K562 (cell line): Measurements from ENCODE around the gene ODAPH. TPM values are rescaled to one million over a fixed set of nuclear protein-coding genes. Genes with fewer than 3 reads are reported as not detected.
A peak's percentile ranks its signal among the peaks of the same experiment; 100 is the strongest.

Experiments used
- CXXC5 ChIP-seq: fragments of 250-450 bp; sonication (Bioruptor Pico); IDR thresholded peaks from 2 replicates; pipeline ENCODE4 v1.8.0; 2022; ENCODE audit warnings: inconsistent platforms, mild to moderate bottlenecking, moderate library complexity
- EHMT2 ChIP-seq: fragments of 450-650 bp; IDR thresholded peaks from 2 replicates; pipeline ENCODE4 v1.6.1; 2018; ENCODE audit warnings: antibody characterized with exemption
- ELF1 ChIP-seq: fragments of 200-800 bp; sonication (Bioruptor generic); IDR thresholded peaks from 2 replicates; pipeline ENCODE4 v1.6.1; 2016; ENCODE audit warnings: missing genetic modification characterization, missing compliant biosample characterization
- FOXK2 ChIP-seq, 2 experiments: fragments of 450-650 bp; IDR thresholded peaks in 1 of 2; conservative IDR thresholded peaks in 1 of 2; 2 replicates each; pipeline ENCODE4 v1.6.1; 2016; ENCODE audit warnings: low read depth in 2 of 2, mild to moderate bottlenecking in 1 of 2
- GTF2E2 ChIP-seq: fragments of 200-800 bp; sonication (Bioruptor generic); IDR thresholded peaks from 2 replicates; pipeline ENCODE4 v1.6.1; 2016; ENCODE audit warnings: missing genetic modification characterization, missing compliant biosample characterization
- LEF1 ChIP-seq: fragments of 450-650 bp; IDR thresholded peaks from 2 replicates; pipeline ENCODE4 v1.6.1; 2016; ENCODE audit warnings: mild to moderate bottlenecking
- NFRKB ChIP-seq: fragments of 450-650 bp; IDR thresholded peaks from 2 replicates; pipeline ENCODE4 v1.6.1; 2016; ENCODE audit warnings: low read depth
- NRF1 ChIP-seq, 2 experiments: fragments of 450-650 bp; IDR thresholded peaks in 1 of 2; conservative IDR thresholded peaks in 1 of 2; 2 replicates each; pipeline ENCODE4 v1.6.1; 2014; ENCODE audit warnings: mild to moderate bottlenecking in 2 of 2
- OTX1 ChIP-seq: fragments of 450-650 bp; formaldehyde crosslinking; IDR thresholded peaks from 2 replicates; pipeline ENCODE4 v1.4.0; 2022; ENCODE audit warnings: mild to moderate bottlenecking
- PHB ChIP-seq: fragments of 250-450 bp; sonication (Bioruptor Pico); IDR thresholded peaks from 2 replicates; pipeline ENCODE4 v1.5.0; 2021
- PRDM10 ChIP-seq: fragments of 450-650 bp; IDR thresholded peaks from 2 replicates; pipeline ENCODE4 v1.6.1; 2018; ENCODE audit not compliant: partially characterized antibody
- PTBP1 ChIP-seq: fragments of 200-400 bp; formaldehyde crosslinking; IDR thresholded peaks from 2 replicates; pipeline ENCODE4 v1.6.1; 2017; ENCODE audit warnings: low read depth, low read length
- SMARCE1 ChIP-seq: fragments of 450-650 bp; IDR thresholded peaks from 2 replicates; pipeline ENCODE4 v1.7.1; 2016; ENCODE audit warnings: mild to moderate bottlenecking
- SREBF1 ChIP-seq: fragments of 150-350 bp; IDR thresholded peaks from 2 replicates; pipeline ENCODE4 v1.6.1; 2014; ENCODE audit warnings: antibody characterized with exemption, low read depth, low read length, borderline replicate concordance
- TAF1 ChIP-seq: IDR thresholded peaks from 2 replicates; pipeline ENCODE4 v1.6.1; 2011; ENCODE audit warnings: mild to moderate bottlenecking, low read length, moderate library complexity; ENCODE audit not compliant: insufficient read depth, control insufficient read depth, severe bottlenecking; ENCODE audit errors: extremely low read depth
- ZBTB11 ChIP-seq, 3 experiments: fragments of 200-800 bp in 1 of 3; fragments of 250-450 bp in 1 of 3; fragments of 450-650 bp in 1 of 3; sonication (Bioruptor Pico) in 1 of 3; sonication (Bioruptor generic) in 1 of 3; formaldehyde crosslinking in 1 of 3; IDR thresholded peaks; 2 replicates each; pipeline versions ENCODE4 v1.6.1 to v1.8.0; 2016 to 2022; ENCODE audit warnings: mild to moderate bottlenecking in 2 of 3, missing genetic modification characterization in 2 of 3, missing compliant biosample characterization in 1 of 3, moderate library complexity in 1 of 3
- ZNF175 ChIP-seq: fragments of 200-800 bp; sonication (Bioruptor generic); IDR thresholded peaks from 2 replicates; pipeline ENCODE4 v1.6.1; 2016; ENCODE audit warnings: low read depth, mild to moderate bottlenecking, missing genetic modification characterization, missing compliant biosample characterization
- ZNF24 ChIP-seq: fragments of 450-650 bp; IDR thresholded peaks from 2 replicates; pipeline ENCODE4 v1.6.1; 2016
- polyA plus RNA-seq, 8 experiments: library from polyadenylated mRNA; depleted of rRNA in 4 of 8; stranded (reverse) in 5 of 8; unstranded in 3 of 8; fragments of >200 nt; fragmentation: Nextera tagmentation in 2 of 8; fragmentation: Illumina TruSeq in 1 of 8; extraction: Ambion mirVana in 2 of 8; extraction: Trizol in 1 of 8; gene quantifications; 2 replicates each; pipeline versions ENCODE4 v1.2.1 to v1.2.3, GENCODE V29; 2011 to 2014; ENCODE audit warnings: inconsistent platforms in 1 of 8, missing spikeins in 1 of 8
- total RNA-seq, 7 experiments: library from RNA; depleted of rRNA in 6 of 7; stranded (reverse); fragments of >200 nt in 6 of 7; fragmentation: Illumina TruSeq in 2 of 7; extraction: Trizol in 2 of 7; gene quantifications; 2 replicates each; pipeline versions ENCODE4 v1.2.1 to v1.2.3, GENCODE V29; 2011 to 2021; ENCODE audit warnings: low replicate concordance in 1 of 7
- TF ChIP-seq, protein P1 (sequence below): fragments of 200-800 bp; sonication (Bioruptor generic); IDR thresholded peaks from 2 replicates; pipeline ENCODE4 v1.6.1; 2017; ENCODE audit warnings: missing genetic modification characterization, missing compliant biosample characterization

ODAPH gene
- total and polyA plus RNA-seq, 9 of the 15 experiments (the other 6 are each of a cell fraction or from before 2014, with no cell fraction given): not detected

DNA sequence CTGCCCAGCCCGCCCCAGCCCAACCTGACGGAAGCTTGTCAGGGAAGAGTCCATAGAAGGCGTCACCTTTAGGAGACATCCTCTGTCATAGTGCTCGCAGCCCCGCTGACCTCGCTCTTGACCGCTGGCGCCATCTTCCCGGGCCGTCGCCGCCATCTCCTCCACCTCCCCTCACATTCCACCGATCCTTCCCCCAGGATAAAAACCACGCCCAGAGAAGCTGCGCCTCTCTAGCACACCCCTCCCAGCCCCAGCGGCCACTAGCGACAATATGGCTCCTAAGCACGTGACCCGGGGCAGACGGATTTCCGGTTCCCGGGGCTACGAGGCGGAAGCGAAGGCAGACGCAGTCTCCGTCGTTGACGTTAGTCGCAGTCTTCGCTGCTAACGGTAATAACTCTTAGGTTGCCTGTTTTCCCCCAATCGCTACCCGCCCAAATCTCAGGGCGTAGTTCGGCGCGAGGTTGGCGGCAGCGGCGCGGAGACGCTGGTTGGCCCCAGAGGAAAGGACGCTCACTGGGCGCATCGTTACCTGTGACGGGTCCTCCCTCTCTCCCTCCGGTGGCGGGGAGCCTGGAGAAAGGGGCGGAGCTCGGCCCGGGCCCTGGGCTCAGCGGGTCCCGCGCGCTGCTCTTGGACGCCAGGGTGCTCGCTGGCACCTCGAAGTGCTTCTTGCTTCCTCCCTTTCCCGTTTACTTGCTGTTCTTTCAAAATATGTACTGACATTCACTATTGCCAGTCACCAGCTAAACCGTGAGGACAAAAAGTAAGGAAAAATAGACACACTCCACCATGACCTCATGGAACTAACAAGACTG, 41.5 kb upstream of the ODAPH start, which contains the start of the genes RCHY1 and THAP6 (continued):
- TF ChIP-seq PRDM10: peak; percentile 97
- TF ChIP-seq FOXK2 (conservative IDR thresholded peaks at IDR 0.05 in 1 of 2, IDR thresholded peaks at IDR 0.05 in 1 of 2; ENCODE audit: low read depth in 2 of 2): peak; percentile 86 to 95
- TF ChIP-seq SMARCE1: peak; percentile 39; the same call in 1 of the 2 replicates
- TF ChIP-seq ELF1 (tag): peak; percentile 96
- TF ChIP-seq NFRKB: peak; percentile 98
- peak; percentile 75 to 82 for TF ChIP-seq NRF1 (conservative IDR thresholded peaks at IDR 0.05 in 1 of 2, IDR thresholded peaks at IDR 0.05 in 1 of 2)
- no peak for TF ChIP-seq SREBF1
- TF ChIP-seq CXXC5 (CRISPR knock-in tag): peak; percentile 95
- 0 out of 2 replicates have a peak, but pooled peaks have one; percentile 21 for TF ChIP-seq PTBP1
- TF ChIP-seq TAF1: peak; percentile 91
- 0 out of 2 replicates have a peak, but pooled peaks have one; percentile 85 for TF ChIP-seq OTX1
- TF ChIP-seq ZBTB11 (CRISPR knock-in tag; IDR thresholded peaks at IDR 0.05): peak in 1 of 3 experiments; percentile 86; a peak in 2 of 6 replicates
- TF ChIP-seq, protein P1, sequence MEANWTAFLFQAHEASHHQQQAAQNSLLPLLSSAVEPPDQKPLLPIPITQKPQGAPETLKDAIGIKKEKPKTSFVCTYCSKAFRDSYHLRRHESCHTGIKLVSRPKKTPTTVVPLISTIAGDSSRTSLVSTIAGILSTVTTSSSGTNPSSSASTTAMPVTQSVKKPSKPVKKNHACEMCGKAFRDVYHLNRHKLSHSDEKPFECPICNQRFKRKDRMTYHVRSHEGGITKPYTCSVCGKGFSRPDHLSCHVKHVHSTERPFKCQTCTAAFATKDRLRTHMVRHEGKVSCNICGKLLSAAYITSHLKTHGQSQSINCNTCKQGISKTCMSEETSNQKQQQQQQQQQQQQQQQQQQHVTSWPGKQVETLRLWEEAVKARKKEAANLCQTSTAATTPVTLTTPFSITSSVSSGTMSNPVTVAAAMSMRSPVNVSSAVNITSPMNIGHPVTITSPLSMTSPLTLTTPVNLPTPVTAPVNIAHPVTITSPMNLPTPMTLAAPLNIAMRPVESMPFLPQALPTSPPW (CRISPR knock-in tag): peak; percentile 71
- 0 out of 2 replicates have a peak, but pooled peaks have one; percentile 47 for TF ChIP-seq PHB (CRISPR knock-in tag)
- TF ChIP-seq GTF2E2: peak; percentile 44; the same call in 1 of the 2 replicates
- peak; percentile 20; the same call in 1 of the 2 replicates for TF ChIP-seq LEF1
- 0 out of 2 replicates have a peak, but pooled peaks have one; percentile 20 for TF ChIP-seq EHMT2
- TF ChIP-seq ZNF175 (CRISPR knock-in tag): 0 out of 2 replicates have a peak, but pooled peaks have one; percentile 14
- TF ChIP-seq ZNF24: peak; percentile 87
